Adipose tissue (tissue), 3 donors: ENCODE results near the gene MYO1H. TPM values are rescaled to one million over a fixed set of nuclear protein-coding genes. Genes with fewer than 3 reads are reported as not detected.
"Not testable (repeated sequence)": the region's sequence is repeated elsewhere in the genome, so short reads cannot be mapped to it uniquely, and the experiment has no call there.

Source experiments
- H3K27ac ChIP-seq: one replicate; pipeline ENCODE4 v1.5.1; 2013; ENCODE audit warnings: low read depth, low read length
- WGBS, 3 donors: extraction: QIAGEN DNeasy Blood & Tissue Kit; methylation state at CpG; one replicate each; pipeline ENCODE4 v1.1.7; 2013; 5-methylcytosine and 5-hydroxymethylcytosine counted together
- polyA plus RNA-seq, 3 donors: library from polyadenylated mRNA; stranded (reverse); fragments of 200-250 nt; gene quantifications; one replicate each; pipeline ENCODE4 v1.2.3, GENCODE V29; 2013
- donor health status: healthy with polysubstance abuse.
- donor health status: Bipolar disorder and iron deficiency.
- donor health status: healthy.

Gene MYO1H
- polyA plus RNA-seq, 3 donors: 0.40 TPM; not detected in 2

- H3K27ac ChIP-seq: no peak overlapping the region
- 55 to 73% (median 66%) methylated on average over 4 of the region's 4 CpGs for WGBS, 3 donors
Observed at GRCh38 chr12:109389146-109389545, 41.4 kb downstream of the MYO1H start.

GRCh38 chr12:109393437-109394345 is 46.0 kb downstream of the MYO1H start:
- H3K27ac ChIP-seq: no peak overlapping the region
- 43 to 48% (median 48%) methylated on average over 8 of the region's 8 CpGs for WGBS, 3 donors

- no peak overlapping the region for H3K27ac ChIP-seq
- WGBS, 3 donors: 78 to 93% (median 89%) methylated on average over 5 of the region's 5 CpGs
Observed at GRCh38 chr12:109394891-109395290, 47.2 kb downstream of the MYO1H start.

- not testable (repeated sequence) for H3K27ac ChIP-seq
- 96 to 100% (median 96%) methylated on average over 2 of the region's 2 CpGs for WGBS, 3 donors
Observed at GRCh38 chr12:109404841-109405240, 57.1 kb downstream of the MYO1H start.

GRCh38 chr12:109406147-109406546 is 58.4 kb downstream of the MYO1H start:
- WGBS, 3 donors: 95 to 98% (median 98%) methylated on average over 4 of the region's 4 CpGs
- not testable (repeated sequence) for H3K27ac ChIP-seq

- WGBS, 3 donors: 32 to 74% (median 73%) methylated on average over 4 of the region's 4 CpGs
- H3K27ac ChIP-seq: no peak overlapping the region
Observed at GRCh38 chr12:109418848-109419480, 71.3 kb downstream of the MYO1H start.

GRCh38 chr12:109421355-109422087 is 73.8 kb downstream of the MYO1H start:
- WGBS, 3 donors: 75 to 83% (median 80%) methylated on average over 8 of the region's 8 CpGs

GRCh38 chr12:109422251-109422650 is 74.6 kb downstream of the MYO1H start:
- 32 to 40% (median 39%) methylated on average over 10 of the region's 10 CpGs for WGBS, 3 donors
- no peak overlapping the region for H3K27ac ChIP-seq

More at GRCh38 chr12:109421355-109422087, 73.8 kb downstream of the MYO1H start:
- H3K27ac ChIP-seq: no peak overlapping the region

GRCh38 chr12:109423392-109423791 is 75.7 kb downstream of the MYO1H start:
- 84 to 85% (median 85%) methylated on average over 9 of the region's 9 CpGs for WGBS, 3 donors

GRCh38 chr12:109428037-109428629 is 80.4 kb downstream of the MYO1H start:
- no peak overlapping the region for H3K27ac ChIP-seq
- 19 to 26% (median 24%) methylated on average over 8 of the region's 8 CpGs for WGBS, 3 donors

More at GRCh38 chr12:109423392-109423791, 75.7 kb downstream of the MYO1H start:
- H3K27ac ChIP-seq: no peak overlapping the region

GRCh38 chr12:109428804-109429203 is 81.1 kb downstream of the MYO1H start:
- not testable (repeated sequence) for H3K27ac ChIP-seq
- 92 to 96% (median 92%) methylated on average over 3 of the region's 3 CpGs for WGBS, 3 donors

GRCh38 chr12:109430244-109430643 is 82.5 kb downstream of the MYO1H start:
- 90 to 93% (median 92%) methylated on average over 6 of the region's 6 CpGs for WGBS, 3 donors
- no peak overlapping the region for H3K27ac ChIP-seq

- whole genome bisulfite sequencing, 3 donors: 61 to 73% (median 71%) methylated on average over 6 of the region's 6 CpGs
- no peak overlapping the region for H3K27ac ChIP-seq
Observed at GRCh38 chr12:109432431-109432830, 84.7 kb downstream of the MYO1H start.

GRCh38 chr12:109432842-109433304 is 85.2 kb downstream of the MYO1H start:
- WGBS, 3 donors: 23% methylated on average over 14 of the region's 14 CpGs
- no peak overlapping the region for H3K27ac ChIP-seq

- WGBS, 3 donors: 49 to 80% (median 65%) methylated on average over 4 of the region's 4 CpGs
- H3K27ac ChIP-seq: no peak overlapping the region
Observed at GRCh38 chr12:109433618-109434017, 85.9 kb downstream of the MYO1H start.

GRCh38 chr12:109434582-109434981 is 86.9 kb downstream of the MYO1H start:
- 75 to 81% (median 80%) methylated on average over 7 of the region's 7 CpGs for WGBS, 3 donors
- no peak overlapping the region for H3K27ac ChIP-seq

GRCh38 chr12:109435428-109436187 is 87.9 kb downstream of the MYO1H start:
- WGBS, 3 donors: 73 to 84% (median 83%) methylated on average over 17 of the region's 17 CpGs
- no peak overlapping the region for H3K27ac ChIP-seq

- 63 to 67% (median 65%) methylated on average over 7 of the region's 7 CpGs for WGBS, 3 donors
- no peak overlapping the region for H3K27ac ChIP-seq
Observed at GRCh38 chr12:109436188-109436560, 88.5 kb downstream of the MYO1H start.
